Type B pancreatic cell (in vitro differentiated cells): ENCODE results near the gene RNF121. TPM values are rescaled to one million over a fixed set of nuclear protein-coding genes. Genes with fewer than 3 reads are reported as not detected.

Source experiments
- DNase-seq: peaks from one replicate; pipeline ENCODE4 v3.0.0; 2021; ENCODE audit warnings: mixed read lengths; ENCODE audit not compliant: unreplicated experiment; ENCODE audit errors: extremely low spot score
- H3K27ac Mint-ChIP-seq: 2 replicates; pipeline ENCODE4 v1.8.0; 2021; ENCODE audit warnings: mild to moderate bottlenecking, mixed read lengths
- H3K27me3 Mint-ChIP-seq: 2 replicates; pipeline ENCODE4 v1.8.0; 2021; ENCODE audit warnings: mixed read lengths
- H3K36me3 Mint-ChIP-seq: 2 replicates; pipeline ENCODE4 v1.8.0; 2021; ENCODE audit warnings: mixed read lengths
- H3K4me1 Mint-ChIP-seq: one replicate; pipeline ENCODE4 v1.8.0; 2021; ENCODE audit warnings: mixed read lengths; ENCODE audit not compliant: unreplicated experiment
- H3K4me3 Mint-ChIP-seq: 2 replicates; pipeline ENCODE4 v1.8.0; 2021; ENCODE audit warnings: mild to moderate bottlenecking, mixed read lengths
- H3K9me3 Mint-ChIP-seq: 2 replicates; pipeline ENCODE4 v1.8.0; 2021; ENCODE audit warnings: mixed read lengths
- total RNA-seq: library from RNA; stranded (reverse); gene quantifications from 2 replicates; pipeline ENCODE4 v1.2.1, GENCODE V29; 2021; ENCODE audit warnings: low replicate concordance
- TF ChIP-seq, protein P1 (sequence below): fragments of 200-600 bp; sonication (generic); conservative IDR thresholded peaks from 2 replicates; pipeline ENCODE4 v1.5.0; 2021; ENCODE audit warnings: antibody characterized with exemption, mild to moderate bottlenecking

Gene RNF121
- total RNA-seq, 1 donor from 2014 or later: 49.7 TPM

GRCh38 chr11:71995726-71996291, 67.0 kb downstream of the RNF121 start:
- Mint-ChIP-seq H3K27me3 (no peaks in the 10 kb centered on the region), H3K36me3 (peaks cover 6% of the 10 kb centered on the region), H3K27ac (no peak overlapping the region), H3K9me3 (no peaks in the 10 kb centered on the region), H3K4me1 (peaks cover 6% of the 10 kb centered on the region), H3K4me3 (no peak overlapping the region)
- TF ChIP-seq, protein P1, sequence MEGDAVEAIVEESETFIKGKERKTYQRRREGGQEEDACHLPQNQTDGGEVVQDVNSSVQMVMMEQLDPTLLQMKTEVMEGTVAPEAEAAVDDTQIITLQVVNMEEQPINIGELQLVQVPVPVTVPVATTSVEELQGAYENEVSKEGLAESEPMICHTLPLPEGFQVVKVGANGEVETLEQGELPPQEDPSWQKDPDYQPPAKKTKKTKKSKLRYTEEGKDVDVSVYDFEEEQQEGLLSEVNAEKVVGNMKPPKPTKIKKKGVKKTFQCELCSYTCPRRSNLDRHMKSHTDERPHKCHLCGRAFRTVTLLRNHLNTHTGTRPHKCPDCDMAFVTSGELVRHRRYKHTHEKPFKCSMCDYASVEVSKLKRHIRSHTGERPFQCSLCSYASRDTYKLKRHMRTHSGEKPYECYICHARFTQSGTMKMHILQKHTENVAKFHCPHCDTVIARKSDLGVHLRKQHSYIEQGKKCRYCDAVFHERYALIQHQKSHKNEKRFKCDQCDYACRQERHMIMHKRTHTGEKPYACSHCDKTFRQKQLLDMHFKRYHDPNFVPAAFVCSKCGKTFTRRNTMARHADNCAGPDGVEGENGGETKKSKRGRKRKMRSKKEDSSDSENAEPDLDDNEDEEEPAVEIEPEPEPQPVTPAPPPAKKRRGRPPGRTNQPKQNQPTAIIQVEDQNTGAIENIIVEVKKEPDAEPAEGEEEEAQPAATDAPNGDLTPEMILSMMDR: no peak
- no peak for DNase-seq

GRCh38 chr11:71996517-71996916, 67.7 kb downstream of the RNF121 start:
- DNase-seq: no peak
- TF ChIP-seq, protein P1: no peak
- no peak overlapping the region for H3K4me3 Mint-ChIP-seq
- H3K36me3 Mint-ChIP-seq: peaks cover 6% of the 10 kb centered on the region
- H3K4me1 Mint-ChIP-seq: peaks cover 6% of the 10 kb centered on the region
- H3K27ac Mint-ChIP-seq: no peak overlapping the region
- no peaks in the 10 kb centered on the region for H3K9me3 Mint-ChIP-seq
- no peaks in the 10 kb centered on the region for H3K27me3 Mint-ChIP-seq

DNA sequence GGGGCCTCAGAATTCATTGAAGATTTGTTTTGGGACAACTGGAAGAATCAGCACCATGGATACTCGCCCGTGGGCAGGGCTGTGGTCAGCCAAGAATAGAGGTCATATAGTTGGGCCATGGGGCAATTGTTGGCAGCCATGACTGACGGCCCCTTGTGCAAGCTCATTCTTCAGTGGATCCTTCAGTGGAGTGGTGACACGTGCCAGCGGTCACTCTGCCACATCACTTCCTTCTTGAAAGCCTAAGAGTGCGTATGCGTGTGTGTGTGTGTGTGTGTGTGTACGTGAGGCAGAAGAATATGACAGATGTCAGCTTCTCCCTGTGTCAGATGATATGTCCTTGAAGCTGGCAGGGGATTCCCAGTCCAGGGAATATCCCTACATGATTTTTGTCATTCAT, 68.1 kb downstream of the RNF121 start:
- no peak for DNase-seq
- Mint-ChIP-seq H3K36me3 (peaks cover 9% of the 10 kb centered on the region), H3K4me1 (peaks cover 8% of the 10 kb centered on the region), H3K27me3 (no peaks in the 10 kb centered on the region), H3K4me3 (no peak overlapping the region), H3K9me3 (no peaks in the 10 kb centered on the region), H3K27ac (no peak overlapping the region)
- TF ChIP-seq, protein P1: no peak

GRCh38 chr11:71997594-71997993, 68.7 kb downstream of the RNF121 start:
- TF ChIP-seq, protein P1: no peak
- no peaks in the 10 kb centered on the region for H3K27me3 Mint-ChIP-seq
- no peak overlapping the region for H3K27ac Mint-ChIP-seq
- peaks cover 14% of the 10 kb centered on the region for H3K4me1 Mint-ChIP-seq
- H3K36me3 Mint-ChIP-seq: peaks cover 11% of the 10 kb centered on the region
- H3K9me3 Mint-ChIP-seq: no peaks in the 10 kb centered on the region
- no peak for DNase-seq
- no peak overlapping the region for H3K4me3 Mint-ChIP-seq

DNA sequence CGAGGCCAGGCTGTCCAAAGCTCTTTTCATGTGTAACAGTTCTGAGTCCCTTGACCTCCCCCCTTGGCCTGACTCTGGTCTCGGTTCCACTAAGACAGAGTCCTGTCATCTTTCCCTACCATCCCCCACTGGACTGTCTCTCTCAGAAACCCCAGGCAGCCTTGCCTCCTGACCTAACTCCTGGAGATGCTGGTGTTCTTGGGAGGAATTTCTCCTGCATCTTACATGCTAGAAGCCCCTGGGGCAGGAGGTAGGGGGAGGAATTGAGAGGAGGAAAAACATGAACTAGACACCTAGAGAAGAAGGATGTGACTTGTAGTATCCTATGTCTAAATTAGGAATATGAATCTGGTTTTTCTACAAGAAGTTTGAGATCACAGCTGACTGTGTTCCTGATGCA, 69.2 kb downstream of the RNF121 start:
- H3K4me1 Mint-ChIP-seq: peaks cover 15% of the 10 kb centered on the region
- no peaks in the 10 kb centered on the region for H3K27me3 Mint-ChIP-seq
- DNase-seq: no peak
- H3K36me3 Mint-ChIP-seq: peaks cover 9% of the 10 kb centered on the region
- H3K9me3 Mint-ChIP-seq: no peaks in the 10 kb centered on the region
- no peak overlapping the region for H3K4me3 Mint-ChIP-seq
- no peak overlapping the region for H3K27ac Mint-ChIP-seq
- TF ChIP-seq, protein P1: no peak
